22Rv1 (cell line): Measurements from ENCODE around the gene IFNA5.

Experiments
- H3K27ac ChIP-seq: fragments of 450-650 bp; 2 replicates; pipeline ENCODE4 v1.5.1; 2017
- ZFX ChIP-seq: fragments of 450-650 bp; IDR thresholded peaks from 2 replicates; pipeline ENCODE4 v1.6.1; 2017; ENCODE audit warnings: antibody characterized with exemption, borderline replicate concordance
- TF ChIP-seq, protein P1 (sequence below): fragments of 450-650 bp; IDR thresholded peaks from 2 replicates; pipeline ENCODE4 v1.5.1; 2017; ENCODE audit warnings: mild to moderate bottlenecking

The IFNA5 gene

DNA sequence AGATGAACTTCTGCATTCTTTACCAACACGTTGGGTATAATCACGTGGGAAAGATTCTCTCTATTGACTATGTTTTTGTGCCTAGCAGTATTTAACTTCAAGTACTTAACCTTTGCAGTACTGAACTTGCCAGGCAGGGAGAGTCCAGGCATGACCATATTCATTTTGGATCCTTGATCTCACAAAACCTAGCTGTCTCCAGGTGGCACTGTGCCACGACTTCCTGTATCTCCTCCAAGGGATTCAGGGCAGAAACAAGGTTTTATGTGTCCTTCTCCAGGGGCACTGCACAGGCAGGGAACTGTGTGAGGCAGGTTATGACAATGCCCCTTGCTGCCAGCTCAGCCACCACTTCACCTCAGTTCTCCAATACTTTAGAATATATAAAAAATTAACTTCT, 11.7 kb upstream of the IFNA5 start:
- H3K27ac ChIP-seq: no peak overlapping the region
- TF ChIP-seq, protein P1, sequence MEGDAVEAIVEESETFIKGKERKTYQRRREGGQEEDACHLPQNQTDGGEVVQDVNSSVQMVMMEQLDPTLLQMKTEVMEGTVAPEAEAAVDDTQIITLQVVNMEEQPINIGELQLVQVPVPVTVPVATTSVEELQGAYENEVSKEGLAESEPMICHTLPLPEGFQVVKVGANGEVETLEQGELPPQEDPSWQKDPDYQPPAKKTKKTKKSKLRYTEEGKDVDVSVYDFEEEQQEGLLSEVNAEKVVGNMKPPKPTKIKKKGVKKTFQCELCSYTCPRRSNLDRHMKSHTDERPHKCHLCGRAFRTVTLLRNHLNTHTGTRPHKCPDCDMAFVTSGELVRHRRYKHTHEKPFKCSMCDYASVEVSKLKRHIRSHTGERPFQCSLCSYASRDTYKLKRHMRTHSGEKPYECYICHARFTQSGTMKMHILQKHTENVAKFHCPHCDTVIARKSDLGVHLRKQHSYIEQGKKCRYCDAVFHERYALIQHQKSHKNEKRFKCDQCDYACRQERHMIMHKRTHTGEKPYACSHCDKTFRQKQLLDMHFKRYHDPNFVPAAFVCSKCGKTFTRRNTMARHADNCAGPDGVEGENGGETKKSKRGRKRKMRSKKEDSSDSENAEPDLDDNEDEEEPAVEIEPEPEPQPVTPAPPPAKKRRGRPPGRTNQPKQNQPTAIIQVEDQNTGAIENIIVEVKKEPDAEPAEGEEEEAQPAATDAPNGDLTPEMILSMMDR: no peak
- no peak for TF ChIP-seq ZFX

DNA sequence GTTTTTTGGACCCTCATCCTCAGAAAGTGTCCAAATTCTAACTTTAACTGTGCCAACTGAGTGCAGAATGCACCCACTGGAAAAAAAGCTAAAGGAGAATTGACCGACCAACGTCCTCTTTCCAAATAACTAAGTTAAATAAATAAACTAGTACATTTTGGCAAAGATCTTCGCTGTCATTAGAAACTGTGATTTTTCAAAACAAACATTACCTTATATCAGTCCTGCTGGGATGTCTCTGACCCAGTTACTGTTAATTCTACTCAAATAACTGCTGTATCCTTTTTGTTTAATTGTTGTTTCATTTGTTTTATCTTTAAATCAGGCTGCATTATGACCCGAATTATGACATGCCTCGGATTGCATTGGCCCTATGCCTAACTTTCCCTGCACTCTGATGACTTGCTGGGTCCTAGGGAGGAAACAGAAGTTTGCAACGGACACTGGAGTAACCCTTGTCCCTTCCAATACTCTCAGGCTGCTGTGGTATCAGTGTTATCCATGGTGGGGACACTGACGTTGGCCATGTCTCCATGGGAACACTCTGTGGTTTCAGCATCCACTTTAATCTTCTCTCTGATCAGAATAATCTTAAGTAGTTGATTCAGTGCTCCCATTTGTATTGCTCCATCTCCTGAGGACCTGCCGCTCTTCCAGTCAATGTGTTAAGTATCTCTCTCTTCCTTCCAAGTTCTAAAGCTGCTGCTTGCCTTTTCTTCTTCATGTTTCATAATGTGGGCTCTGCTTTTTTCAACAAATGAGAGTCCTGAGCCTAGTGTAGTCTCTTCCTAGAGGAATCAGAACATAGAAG, 11.1 kb upstream of the IFNA5 start:
- H3K27ac ChIP-seq: no peak overlapping the region
- TF ChIP-seq ZFX: no peak
- TF ChIP-seq, protein P1: no peak

DNA sequence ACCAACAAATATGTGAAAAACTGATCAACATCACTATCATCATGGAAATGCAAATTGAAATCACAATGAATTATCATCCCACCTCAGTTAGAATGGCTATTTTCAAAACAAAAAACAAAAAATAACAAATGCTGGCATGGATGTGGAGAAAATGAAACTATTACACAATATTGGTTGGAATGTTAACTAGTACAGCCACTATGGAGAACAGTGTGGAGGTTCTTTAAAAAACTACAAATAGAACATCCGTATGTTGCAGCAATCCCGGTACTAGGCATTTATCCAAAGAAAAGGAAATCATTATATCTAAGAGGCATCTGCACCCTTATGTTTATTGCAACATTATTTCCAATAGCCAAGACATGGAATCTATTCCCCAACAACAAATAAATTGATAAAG, 9.0 kb upstream of the IFNA5 start:
- no peak overlapping the region for H3K27ac ChIP-seq
- no peak for TF ChIP-seq ZFX
- TF ChIP-seq, protein P1: no peak

DNA sequence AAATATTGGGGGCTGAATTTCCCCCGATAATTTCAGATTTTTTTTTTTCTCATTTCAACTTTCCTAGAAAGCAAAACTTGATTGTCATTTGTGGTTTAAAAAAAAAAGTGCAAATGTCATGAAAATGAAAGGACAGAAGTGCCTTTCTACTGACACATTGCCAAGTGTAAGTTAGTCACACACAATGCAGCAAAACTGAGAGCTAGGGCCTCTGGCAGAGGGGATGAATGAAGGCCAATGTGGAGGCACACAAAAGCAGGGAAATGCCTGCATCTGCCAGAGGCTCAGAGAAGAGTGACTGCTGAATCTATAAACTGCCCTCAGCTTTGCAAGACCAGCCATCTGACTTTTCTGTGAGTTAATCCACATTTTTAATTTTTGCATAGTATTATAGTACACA, 6.8 kb upstream of the IFNA5 start:
- no peak overlapping the region for H3K27ac ChIP-seq
- TF ChIP-seq ZFX: no peak
- TF ChIP-seq, protein P1: no peak

DNA sequence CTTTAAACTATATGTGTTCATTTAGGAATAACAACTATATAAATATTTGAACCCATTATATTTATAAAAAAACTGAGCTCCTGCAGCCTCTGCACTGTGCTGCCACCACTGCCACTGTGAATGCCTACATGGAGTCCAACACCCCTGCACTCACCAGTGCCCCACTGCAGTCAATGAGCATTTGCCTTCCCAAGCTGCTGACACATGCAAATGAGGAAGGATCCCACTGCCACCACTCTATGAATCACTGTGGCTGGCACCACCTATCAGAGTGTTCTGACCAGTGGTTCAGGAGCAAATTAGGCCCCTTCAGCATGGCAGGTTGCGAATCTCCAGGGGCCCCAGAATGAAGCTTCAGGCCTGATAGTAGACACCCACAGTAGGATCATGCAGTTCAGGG, 9.1 kb downstream of the IFNA5 start:
- no peak overlapping the region for H3K27ac ChIP-seq
- no peak for TF ChIP-seq ZFX
- TF ChIP-seq, protein P1: no peak

DNA sequence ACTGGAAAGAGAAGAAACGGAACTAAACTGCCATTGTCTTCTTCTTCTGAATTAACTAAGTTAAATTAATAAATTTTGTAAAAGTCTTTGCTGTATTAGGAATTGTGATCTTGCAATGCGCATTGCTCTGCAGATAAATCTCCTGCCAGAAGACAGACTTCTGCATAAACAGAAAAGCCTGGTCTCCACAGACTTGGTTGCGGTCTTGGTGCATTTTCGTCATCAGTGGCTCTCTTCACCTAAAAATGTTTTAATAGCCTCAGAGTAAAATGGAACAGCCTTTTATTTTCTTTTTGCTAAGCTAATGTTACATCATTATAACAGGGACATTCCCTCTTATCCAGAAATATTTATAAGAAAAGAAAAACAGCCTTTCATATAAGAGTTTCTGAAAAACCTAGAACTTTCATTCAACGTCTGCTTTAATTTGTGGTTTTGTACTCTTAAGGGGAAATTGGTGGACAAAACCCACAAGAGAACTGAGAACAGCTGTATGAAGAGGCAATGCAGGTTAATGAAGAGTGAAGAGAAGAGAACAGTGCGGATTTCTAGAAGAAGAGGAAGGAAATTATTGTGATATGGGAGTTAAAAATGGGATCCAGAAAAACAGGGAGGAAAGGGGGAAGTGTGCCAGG, 10.1 kb downstream of the IFNA5 start:
- H3K27ac ChIP-seq: no peak overlapping the region
- TF ChIP-seq, protein P1: no peak
- TF ChIP-seq ZFX: no peak

DNA sequence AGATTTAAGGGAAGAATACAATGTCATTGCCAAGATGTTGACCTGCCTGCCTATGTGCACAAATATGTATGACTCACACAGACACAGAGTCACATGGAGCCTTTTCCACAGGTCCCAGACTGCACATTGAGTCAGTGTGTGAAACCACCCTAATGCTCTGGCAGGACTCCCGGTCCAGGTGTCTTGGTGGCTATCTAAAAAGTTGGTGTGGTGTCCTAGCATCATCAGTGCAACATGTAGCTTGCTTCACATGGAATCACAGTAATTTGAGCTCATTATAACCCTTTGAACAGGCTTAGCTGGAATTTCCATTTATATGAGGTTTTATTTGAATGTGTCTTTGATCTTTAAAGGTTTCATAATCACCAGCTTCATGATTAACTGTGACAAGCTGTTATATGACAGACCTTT, 10.7 kb downstream of the IFNA5 start:
- no peak overlapping the region for H3K27ac ChIP-seq
- no peak for TF ChIP-seq ZFX
- TF ChIP-seq, protein P1: no peak
